GM08714 (cell line): ENCODE results near the gene PIGZ.

Experiments used
- H3K4me3 ChIP-seq: fragments of 200-500 bp; sonication (Bioruptor generic); 2 replicates; pipeline ENCODE4 v1.5.1; 2014; ENCODE audit warnings: mild to moderate bottlenecking, low read length, inconsistent platforms
- ZNF274 ChIP-seq: IDR thresholded peaks from 2 replicates; pipeline ENCODE4 v1.6.1; 2012; ENCODE audit warnings: mild to moderate bottlenecking, low read depth, low read length

The PIGZ gene

GRCh38 chr3:196968233-196969133 is at the start of gene PIGZ:
Gene PIGZ, minus strand, starts transcription at chr3:196968833. Its CDS starts 16,802 bp downstream, at chr3:196952031.
- H3K4me3 ChIP-seq: peak within 1 kb of the TSS; percentile 82
- no peak for TF ChIP-seq ZNF274

- no peak for TF ChIP-seq ZNF274
- H3K4me3 ChIP-seq: no peak overlapping the region
Measured at GRCh38 chr3:197017003-197017402, 48.4 kb upstream of the PIGZ start.

GRCh38 chr3:197015790-197016736 is 47.4 kb upstream of the PIGZ start:
- no peak for TF ChIP-seq ZNF274
- H3K4me3 ChIP-seq: no peak overlapping the region

- TF ChIP-seq ZNF274: no peak
- no peak overlapping the region for H3K4me3 ChIP-seq
Measured at GRCh38 chr3:197014942-197015575, 46.4 kb upstream of the PIGZ start.

GRCh38 chr3:197014024-197014423 is 45.4 kb upstream of the PIGZ start:
- no peak for TF ChIP-seq ZNF274
- no peak overlapping the region for H3K4me3 ChIP-seq

GRCh38 chr3:197012540-197012883 is 43.9 kb upstream of the PIGZ start:
- TF ChIP-seq ZNF274: no peak
- no peak overlapping the region for H3K4me3 ChIP-seq

- H3K4me3 ChIP-seq: no peak overlapping the region
- no peak for TF ChIP-seq ZNF274
Measured at GRCh38 chr3:197011780-197012539, 43.3 kb upstream of the PIGZ start.

GRCh38 chr3:197010556-197011351 is 42.1 kb upstream of the PIGZ start:
- no peak for TF ChIP-seq ZNF274

GRCh38 chr3:197009532-197010019 is 40.9 kb upstream of the PIGZ start:
- TF ChIP-seq ZNF274: no peak
- H3K4me3 ChIP-seq: no peak overlapping the region

More at GRCh38 chr3:197010556-197011351, 42.1 kb upstream of the PIGZ start:
- H3K4me3 ChIP-seq: no peak overlapping the region

- no peak for TF ChIP-seq ZNF274
- no peak overlapping the region for H3K4me3 ChIP-seq
Measured at GRCh38 chr3:197008436-197009209, 40.0 kb upstream of the PIGZ start.

GRCh38 chr3:197007953-197008352 is 39.3 kb upstream of the PIGZ start:
- TF ChIP-seq ZNF274: no peak

GRCh38 chr3:197007296-197007940 is 38.8 kb upstream of the PIGZ start:
- no peak for TF ChIP-seq ZNF274
- H3K4me3 ChIP-seq: no peak overlapping the region

More at GRCh38 chr3:197007953-197008352, 39.3 kb upstream of the PIGZ start:
- H3K4me3 ChIP-seq: no peak overlapping the region
